NCI-H226 (cell line): ENCODE results near the gene LELP1.
"Not testable (repeated sequence)": the region's sequence is repeated elsewhere in the genome, so short reads cannot be mapped to it uniquely, and the experiment has no call there.

ENCODE experiments used
- DNase-seq: peaks from one replicate; pipeline ENCODE4 v3.0.0-alpha.2; 2015

Gene LELP1

GRCh38 chr1:153229076-153229829 is 26.0 kb downstream of the LELP1 start:
- DNase-seq, result not testable (repeated sequence)

GRCh38 chr1:153231363-153231762 is 28.1 kb downstream of the LELP1 start:
- DNase-seq, result no peak

- no peak for DNase-seq
Observed at GRCh38 chr1:153231785-153232184, 28.6 kb downstream of the LELP1 start.

GRCh38 chr1:153232553-153232952 is 29.3 kb downstream of the LELP1 start:
- no peak for DNase-seq

- no peak for DNase-seq
Observed at GRCh38 chr1:153233448-153233847, 30.2 kb downstream of the LELP1 start.

- DNase-seq, result no peak
Observed at GRCh38 chr1:153238527-153238926, 35.3 kb downstream of the LELP1 start.

GRCh38 chr1:153242160-153242559 is 38.9 kb downstream of the LELP1 start:
- no peak for DNase-seq

- no peak for DNase-seq
Observed at GRCh38 chr1:153245466-153245865, 42.2 kb downstream of the LELP1 start.

GRCh38 chr1:153246018-153246417 is 42.8 kb downstream of the LELP1 start:
- no peak for DNase-seq

- DNase-seq, result no peak
Observed at GRCh38 chr1:153246825-153247224, 43.6 kb downstream of the LELP1 start.

GRCh38 chr1:153248176-153248879 is 45.1 kb downstream of the LELP1 start:
- DNase-seq, result no peak

GRCh38 chr1:153250166-153250565 is 46.9 kb downstream of the LELP1 start:
- no peak for DNase-seq

GRCh38 chr1:153251087-153251486 is 47.9 kb downstream of the LELP1 start:
- no peak for DNase-seq

- no peak for DNase-seq
Observed at GRCh38 chr1:153251562-153251961, 48.3 kb downstream of the LELP1 start.

- DNase-seq, result no peak
Observed at GRCh38 chr1:153251988-153252387, 48.8 kb downstream of the LELP1 start.

GRCh38 chr1:153253076-153253475 is 49.8 kb downstream of the LELP1 start:
- DNase-seq, result no peak

GRCh38 chr1:153253693-153254092 is 50.5 kb downstream of the LELP1 start:
- no peak for DNase-seq
